GM12872 (cell line): ENCODE data around the gene TMED4.

ENCODE experiments used
- TF ChIP-seq, protein P1 (sequence below): IDR thresholded peaks from 3 replicates; pipeline ENCODE4 v1.5.1; 2011; ENCODE audit warnings: low read depth, mild to moderate bottlenecking, low read length, moderate library complexity; ENCODE audit not compliant: insufficient read depth

TMED4 gene

DNA sequence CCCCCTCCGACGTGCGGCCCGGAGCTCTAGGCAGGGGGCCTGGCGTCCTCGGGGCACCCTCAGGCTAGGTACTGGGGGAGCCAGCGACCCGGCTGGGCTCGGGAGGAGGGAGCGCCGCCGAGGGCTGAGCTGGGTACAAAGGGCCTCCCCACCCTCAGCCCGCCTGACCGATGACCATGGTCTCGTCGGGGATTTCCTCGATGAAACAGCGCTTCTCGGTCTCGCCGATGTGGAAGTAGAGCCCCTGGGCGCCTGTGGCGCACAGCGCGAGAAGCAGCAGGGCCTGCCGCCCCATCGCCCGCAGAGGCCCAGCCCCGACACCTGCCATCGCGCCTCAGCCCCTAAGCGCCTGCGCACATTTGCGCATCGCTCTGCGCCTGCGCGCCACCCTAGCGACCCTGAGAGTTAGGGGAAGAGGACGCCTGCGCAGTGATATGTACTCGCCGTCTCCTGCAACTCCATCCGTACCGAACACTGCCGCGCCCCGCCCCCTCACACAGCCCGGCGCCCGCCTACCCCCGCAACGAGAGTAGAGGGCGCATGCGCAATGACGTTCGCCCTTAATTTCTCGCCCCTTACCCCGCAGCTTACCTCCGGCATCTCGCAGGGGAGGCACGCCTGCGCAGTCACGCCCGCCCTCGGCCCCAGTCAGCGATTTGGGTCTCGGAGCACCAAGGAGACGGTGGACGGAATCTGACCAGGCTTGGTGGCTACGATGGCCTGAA lies at the start of gene TMED4:
Gene TMED4 (minus strand): TSS at position 353 of the 725 bp plus-strand sequence. CDS start 25 bp downstream, at position 328.
- TF ChIP-seq, protein P1, sequence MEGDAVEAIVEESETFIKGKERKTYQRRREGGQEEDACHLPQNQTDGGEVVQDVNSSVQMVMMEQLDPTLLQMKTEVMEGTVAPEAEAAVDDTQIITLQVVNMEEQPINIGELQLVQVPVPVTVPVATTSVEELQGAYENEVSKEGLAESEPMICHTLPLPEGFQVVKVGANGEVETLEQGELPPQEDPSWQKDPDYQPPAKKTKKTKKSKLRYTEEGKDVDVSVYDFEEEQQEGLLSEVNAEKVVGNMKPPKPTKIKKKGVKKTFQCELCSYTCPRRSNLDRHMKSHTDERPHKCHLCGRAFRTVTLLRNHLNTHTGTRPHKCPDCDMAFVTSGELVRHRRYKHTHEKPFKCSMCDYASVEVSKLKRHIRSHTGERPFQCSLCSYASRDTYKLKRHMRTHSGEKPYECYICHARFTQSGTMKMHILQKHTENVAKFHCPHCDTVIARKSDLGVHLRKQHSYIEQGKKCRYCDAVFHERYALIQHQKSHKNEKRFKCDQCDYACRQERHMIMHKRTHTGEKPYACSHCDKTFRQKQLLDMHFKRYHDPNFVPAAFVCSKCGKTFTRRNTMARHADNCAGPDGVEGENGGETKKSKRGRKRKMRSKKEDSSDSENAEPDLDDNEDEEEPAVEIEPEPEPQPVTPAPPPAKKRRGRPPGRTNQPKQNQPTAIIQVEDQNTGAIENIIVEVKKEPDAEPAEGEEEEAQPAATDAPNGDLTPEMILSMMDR, result no peak

- TF ChIP-seq, protein P1, result no peak
Observed at GRCh38 chr7:44631458-44632115, 49.6 kb upstream of the TMED4 start.

DNA sequence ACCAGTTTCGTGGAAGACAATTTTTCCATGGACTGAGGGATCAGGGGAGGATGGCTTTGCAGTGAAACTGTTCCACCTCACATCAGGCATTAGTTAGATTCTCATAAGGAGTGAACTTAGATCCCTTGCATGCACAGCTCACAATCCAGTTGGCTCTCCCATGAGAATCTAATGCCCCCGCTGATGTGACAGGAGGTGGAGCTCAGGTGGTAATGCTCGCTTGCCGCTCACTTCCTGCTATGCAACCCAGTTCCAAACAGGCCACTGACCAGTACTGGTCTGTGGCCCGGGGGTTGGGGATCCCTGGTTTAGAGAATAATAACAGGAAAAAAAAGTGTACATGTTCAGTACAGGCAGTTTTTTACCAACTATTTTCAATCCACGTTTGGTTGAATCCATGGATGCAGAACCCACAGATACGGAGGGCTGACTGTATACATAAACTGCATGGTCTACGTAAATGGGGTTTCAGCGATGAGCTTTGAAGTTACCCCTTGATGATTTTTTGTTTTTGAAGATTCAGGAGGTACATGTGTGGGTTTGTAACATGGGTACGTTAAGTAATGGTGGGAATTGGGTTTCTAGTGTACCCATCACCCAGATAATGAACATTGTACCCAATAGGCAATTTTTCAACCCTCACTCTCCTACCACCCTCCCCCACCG lies 48.9 kb upstream of the TMED4 start:
- TF ChIP-seq, protein P1, result no peak

DNA sequence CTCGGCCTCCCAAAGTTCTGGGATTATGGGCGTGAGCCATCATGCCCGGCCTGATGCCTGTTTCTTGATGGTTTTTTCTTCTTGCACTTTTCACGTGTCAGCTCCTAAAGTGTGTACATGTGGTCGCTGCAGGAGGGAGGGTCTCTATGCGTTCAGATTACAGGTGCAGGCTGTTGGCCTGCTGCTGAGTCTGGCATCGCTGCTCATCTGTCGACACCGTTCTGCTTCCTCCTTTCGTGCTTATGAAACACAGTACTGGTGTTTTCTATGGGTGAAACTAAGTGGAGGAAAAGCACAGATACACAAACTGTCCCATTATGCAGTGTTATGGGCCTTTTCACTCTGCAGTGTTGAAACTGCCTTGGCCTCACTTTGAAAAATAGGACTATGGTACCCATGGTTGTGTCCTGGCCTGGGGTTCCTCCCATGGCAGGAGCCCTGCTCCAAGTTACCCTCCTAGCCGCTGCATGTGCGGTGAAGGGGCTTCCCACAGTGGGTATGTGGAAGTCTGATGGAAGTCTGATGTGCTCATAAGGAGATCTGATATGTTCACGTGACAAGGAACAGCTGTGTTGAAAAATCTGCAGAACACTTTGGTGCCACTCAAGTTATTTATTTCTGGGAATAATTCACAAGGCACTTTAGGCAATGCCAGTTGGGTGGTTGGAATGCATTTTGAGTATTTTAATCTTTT lies 47.9 kb upstream of the TMED4 start:
- TF ChIP-seq, protein P1, result no peak

GRCh38 chr7:44626620-44627019 lies 44.6 kb upstream of the TMED4 start:
- TF ChIP-seq, protein P1, result no peak

- TF ChIP-seq, protein P1, result no peak
Observed at GRCh38 chr7:44625526-44626471, 43.8 kb upstream of the TMED4 start.
